NCI-H524 treated with DMSO at 0.1 percent for 48 hours (cell line): Measurements from ENCODE around the gene CANT1.
"Not testable (repeated sequence)": the region's sequence is repeated elsewhere in the genome, so short reads cannot be mapped to it uniquely, and the experiment has no call there.

Experiments
- DNase-seq: peaks from one replicate; lab custom pipeline; 2025; lab: John Stamatoyannopoulos, UW

Gene CANT1

DNA sequence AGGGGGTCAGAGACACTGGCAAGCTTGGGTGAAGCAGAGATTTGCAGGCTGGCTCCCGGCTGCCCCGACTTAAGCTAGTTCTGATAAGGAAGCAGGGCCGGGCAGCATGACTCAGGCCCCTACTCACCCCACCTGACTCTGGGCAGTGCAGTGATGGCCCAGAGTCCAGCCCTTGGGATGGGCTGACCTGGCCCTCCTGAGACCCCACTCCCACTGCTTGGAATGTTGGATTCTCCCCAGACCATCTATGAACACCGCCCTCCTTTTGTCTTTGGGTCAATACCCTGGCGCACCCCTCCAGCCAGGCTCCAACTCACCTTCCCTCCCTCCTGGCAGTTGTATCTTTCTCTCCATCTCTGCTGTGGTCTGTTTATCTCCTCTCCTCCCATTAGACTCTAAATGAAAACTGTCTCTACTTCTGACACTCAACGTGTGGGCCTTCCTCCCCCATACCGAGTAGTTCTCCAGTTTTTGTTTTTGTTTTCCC, 50.9 kb downstream of the CANT1 start:
- no peak for DNase-seq

DNA sequence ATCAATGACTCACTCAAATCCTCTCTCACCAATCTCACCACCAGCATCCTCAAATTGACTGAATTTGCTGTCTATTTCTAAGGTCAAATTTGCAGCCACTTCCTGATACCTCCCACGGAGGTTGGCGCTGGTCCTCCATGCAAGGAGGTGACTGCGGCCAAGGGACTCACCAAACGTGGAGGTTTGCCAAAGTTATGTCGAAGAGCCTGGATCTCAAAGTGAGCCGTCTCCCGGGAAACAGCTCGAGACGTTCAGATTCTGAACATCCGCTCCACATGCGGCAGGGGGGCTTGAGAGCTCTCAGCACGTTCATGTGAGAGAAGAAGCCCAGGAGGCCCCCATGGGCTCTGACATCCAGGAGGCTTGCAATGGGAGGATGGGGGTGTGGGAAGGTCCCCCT, 52.4 kb downstream of the CANT1 start:
- no peak for DNase-seq

DNA sequence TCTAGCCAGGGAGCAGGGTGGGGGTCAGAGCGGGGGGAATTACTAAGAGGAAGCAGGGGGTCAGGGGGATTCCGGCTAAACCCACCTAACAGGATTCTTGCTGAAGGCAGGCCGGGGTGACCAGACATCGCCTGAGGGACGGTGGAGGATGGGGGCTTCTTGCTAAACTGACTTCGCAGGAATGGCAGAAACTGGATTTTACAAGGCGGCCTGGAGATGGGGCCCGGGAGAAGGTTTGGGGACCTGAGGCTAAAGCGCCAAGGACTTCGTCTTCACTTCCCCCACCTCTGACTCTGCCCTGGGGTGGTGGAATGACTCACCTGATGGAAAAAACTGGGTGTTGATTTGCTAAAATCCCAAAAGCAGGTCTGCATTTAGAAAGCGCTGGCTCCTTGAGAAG, 53.3 kb downstream of the CANT1 start:
- DNase-seq: no peak

DNA sequence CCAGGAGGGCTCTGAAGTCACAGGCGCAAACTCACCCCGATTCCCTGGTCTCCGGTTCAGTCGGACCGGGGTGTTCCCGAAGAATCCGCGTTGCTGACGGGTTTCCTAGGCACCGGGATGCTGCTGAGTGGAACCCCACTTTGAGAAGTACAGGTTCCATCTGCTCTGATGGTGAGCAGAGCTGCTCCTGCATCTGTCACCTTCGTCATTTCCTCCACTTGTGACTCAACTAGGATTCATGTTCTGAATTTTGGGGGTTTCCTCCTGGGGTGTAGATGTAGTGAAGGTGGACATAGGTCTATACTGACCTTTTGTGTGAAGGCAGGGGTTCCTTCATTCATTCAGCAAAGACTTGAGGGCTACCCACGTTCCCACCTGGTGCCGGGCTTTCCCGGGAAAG, 54.9 kb downstream of the CANT1 start:
- DNase-seq: no peak

DNA sequence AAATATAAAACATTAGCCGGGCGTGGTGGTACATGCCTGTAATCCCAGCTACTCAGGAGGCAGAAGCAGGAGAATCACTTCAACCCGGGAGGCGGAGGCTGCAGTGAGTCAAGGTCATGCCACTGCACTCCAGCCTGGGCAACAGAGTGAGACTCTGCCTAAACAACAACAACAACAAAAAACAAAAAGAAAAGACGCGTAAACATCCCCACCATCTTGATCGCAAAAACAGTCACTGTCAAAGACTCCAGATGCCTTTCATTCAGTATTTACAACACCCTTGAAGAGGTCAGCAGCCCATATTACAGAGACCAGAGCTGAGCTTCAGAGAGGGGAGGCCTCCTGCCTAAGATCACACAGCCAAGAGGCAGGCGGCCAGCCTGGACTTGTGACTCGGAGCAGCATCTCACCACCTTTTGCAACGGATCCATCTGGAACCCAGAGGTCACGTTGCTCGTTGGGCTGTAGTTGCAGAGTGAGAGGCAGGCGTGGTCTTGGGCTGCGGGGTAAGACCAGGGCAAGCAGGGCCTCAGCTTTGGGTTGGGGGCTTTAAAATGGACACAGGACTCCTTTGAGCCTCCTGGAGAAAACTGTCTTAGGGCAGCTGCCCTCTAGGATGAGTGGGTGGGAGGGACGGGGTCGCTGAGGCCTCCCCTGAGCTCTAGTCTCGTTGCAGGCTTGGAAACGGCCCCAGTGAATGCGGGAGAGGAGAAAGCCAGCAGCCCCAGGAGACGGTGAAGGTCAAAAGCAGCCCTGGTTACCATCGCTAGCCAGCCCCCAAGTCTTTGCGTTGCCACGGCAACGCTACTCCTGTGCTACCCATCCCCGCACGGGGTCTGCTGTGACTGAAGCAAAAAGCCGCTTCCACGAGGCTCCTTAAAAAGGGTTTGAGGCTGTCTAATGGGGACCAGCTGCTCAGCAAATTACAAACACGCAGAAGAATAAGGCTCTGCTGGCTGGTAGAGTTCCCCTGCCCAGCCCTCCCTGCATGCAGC, 55.9 kb downstream of the CANT1 start:
- DNase-seq: peak; percentile 88

DNA sequence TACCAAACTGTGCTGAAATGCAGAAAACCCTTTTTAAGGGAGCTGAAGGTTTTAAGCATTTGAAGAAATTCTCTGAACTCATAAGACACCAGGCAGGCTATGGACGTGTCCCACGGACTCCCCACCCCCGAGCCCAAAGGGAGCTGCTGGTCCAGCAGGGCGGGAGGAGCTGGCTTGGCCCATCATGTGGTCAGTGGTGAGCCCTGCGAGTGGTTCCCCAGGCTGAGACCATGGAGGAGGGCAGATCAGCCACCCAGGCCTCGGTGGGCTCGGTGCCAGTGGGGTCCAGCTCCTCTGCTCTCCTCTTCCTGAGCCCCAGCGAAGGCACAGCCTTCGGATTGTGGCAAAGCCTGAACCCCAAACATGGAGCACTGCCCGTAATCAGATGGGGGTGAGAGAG, 56.9 kb downstream of the CANT1 start:
- DNase-seq: no peak

DNA sequence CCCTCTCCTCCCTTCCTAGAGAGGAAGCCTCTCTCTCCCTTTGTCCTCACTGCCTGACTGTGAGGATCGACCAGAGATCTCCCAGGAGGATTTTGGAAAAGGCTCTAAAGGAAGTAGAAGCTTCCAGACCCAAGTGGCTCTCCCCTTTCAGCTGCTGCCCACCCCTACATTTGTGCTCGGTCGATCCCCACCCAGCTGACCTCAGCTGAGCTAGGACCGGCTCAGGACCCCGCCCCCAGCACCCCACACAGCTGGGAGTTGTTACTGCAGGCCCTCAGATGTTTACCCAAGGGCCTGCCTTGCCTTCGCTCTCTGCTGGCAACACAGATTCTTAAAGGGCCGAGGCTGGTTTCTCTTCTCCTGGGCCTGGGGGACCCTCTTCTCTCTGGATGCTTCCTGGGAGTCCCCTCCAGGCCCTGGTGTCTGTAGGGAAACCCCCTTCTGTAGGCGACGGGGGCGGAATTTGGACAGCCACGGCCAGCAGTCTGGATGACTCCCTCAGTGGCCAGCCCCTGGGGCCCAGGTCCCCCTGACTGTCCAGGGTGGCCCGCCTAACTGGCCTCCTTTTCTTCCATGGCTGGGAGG, 57.5 kb downstream of the CANT1 start:
- no peak for DNase-seq

DNA sequence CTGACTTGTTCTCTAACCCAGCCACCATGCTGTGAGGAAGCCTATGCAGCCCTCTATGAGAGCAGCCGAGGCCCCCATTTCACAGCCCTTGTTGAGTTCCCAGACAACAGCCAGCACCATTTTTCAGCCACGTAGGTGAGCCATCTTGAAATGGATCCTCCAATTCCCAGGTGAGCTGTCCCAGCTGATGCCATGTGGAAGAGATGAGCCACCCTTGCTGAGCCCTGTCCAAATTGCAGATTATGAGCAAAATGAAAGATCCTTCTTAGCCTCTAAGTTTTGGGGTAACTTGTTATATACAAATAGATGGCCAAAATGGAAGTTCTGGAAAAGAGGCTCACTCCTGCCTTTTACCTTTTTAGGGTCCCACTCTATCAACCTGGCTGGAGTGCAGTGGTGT, 58.7 kb downstream of the CANT1 start:
- DNase-seq: no peak

DNA sequence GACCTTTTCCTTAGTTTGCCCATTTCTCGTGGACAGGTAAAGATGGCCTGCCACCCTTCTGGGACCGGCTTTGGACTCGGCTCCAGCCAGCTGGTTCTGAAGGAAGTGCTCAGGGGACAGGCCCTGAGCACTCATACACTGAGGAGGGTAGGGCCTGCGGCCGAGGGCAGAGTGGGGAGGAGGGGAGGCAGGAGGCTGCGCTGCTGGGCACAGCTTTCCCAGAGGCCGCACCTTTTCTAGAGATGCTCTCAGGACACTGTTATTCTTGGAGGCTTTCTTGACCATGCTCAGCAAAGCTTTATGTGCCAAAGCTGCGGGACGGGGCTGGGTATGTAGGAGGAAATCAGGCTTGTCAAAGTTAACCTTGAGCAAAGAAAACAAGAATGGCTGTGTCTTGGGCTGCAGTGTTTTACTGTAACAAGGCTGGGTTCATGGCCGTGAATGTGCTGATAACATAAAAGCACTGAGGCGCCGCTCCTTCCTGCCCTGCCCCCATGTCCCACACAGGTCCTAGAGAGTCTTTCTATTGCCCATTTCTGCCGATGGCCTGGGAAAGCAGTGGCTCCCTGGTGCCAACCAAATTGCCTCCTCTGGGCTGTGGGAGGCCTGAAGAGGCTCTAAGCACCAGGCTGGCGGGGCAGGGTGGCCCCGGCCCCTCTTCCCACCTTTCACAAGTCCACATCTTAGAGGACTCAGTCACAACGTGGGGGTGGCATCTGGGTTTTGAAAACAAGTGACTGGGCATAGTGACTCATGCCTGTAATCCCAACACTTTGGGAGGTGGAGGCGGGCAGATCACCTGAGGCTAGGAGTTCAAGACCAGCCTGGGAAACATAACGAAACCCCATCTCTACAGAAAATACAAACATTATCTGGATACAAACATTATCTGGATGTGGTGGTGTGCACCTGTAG, 62.1 kb downstream of the CANT1 start:
- no peak for DNase-seq

DNA sequence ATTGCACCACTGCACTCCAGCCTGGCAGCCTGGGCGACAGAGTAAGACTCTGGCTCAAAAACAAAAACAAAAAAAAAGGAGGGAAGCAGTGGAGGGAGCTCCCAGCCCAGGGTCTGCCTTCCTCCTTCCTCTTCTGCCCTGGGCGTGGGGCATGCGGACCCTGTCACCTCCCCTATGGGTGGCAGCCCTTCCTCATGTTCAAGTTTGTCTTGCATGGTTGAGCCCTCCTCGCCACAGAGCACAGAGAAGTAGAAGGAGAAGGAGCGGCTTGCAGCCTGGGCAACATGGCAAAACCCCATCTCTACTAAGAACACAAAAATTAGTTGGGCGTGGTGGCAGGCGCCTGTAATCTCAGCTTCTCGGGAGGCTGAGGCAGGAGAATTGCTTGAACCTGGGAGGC, 62.9 kb downstream of the CANT1 start:
- no peak for DNase-seq

DNA sequence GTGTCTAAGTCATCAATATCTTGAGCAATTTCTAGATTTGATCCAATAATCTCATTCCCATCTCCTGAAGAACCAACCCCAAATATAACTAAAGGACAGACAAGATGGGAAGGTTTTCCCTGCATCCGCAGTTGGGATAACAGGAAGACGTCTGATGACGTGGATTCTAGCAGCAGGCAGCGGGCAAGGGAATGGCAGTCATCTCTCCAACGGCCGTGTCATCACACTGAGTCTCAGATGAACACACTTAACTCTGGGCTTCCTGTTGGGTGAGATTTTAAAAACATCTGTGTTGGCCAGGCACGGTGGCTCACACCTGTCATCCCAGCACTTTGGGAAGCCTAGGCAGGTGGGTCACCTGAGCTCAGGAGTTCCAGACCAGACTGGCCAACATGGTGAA, 63.4 kb downstream of the CANT1 start:
- DNase-seq: no peak

DNA sequence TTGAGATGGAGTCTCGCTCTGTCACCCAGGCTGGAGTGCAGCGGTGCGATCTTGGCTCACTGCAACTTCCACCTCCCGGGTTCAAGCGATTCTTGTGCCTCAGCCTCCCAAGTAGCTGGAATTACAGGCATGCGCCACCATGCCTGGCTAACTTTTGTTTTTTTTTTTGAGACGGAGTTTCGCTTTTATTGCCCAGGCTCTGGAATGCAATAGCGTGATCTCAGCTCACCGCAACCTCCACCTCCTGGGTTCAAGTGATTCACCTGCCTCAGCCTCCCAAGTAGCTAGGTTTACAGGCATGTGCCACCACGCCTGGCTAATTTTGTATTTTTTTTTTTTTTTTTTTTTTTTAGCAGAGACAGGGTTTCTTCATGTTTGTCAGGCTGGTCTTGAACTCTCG, 64.1 kb downstream of the CANT1 start:
- not testable (repeated sequence) for DNase-seq

DNA sequence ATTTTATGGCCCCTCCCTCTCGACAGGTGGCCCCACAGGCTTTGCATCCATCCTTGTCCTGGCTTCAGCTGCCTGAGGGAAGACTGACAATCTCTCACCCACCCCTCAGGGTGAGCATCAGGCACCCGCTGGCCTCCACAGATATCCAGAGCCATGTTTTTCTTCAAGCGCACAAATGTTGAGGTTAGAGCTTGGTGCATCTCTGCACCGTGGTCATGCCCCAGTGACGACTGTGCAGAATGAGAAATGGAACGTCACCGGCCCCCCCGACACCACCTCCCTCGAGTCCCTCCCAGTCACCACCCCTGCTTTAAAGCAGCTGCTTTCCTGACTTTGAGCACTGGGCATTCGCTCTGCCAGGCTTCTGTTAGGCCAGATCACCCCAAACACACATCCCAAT, 64.6 kb downstream of the CANT1 start:
- DNase-seq: no peak

DNA sequence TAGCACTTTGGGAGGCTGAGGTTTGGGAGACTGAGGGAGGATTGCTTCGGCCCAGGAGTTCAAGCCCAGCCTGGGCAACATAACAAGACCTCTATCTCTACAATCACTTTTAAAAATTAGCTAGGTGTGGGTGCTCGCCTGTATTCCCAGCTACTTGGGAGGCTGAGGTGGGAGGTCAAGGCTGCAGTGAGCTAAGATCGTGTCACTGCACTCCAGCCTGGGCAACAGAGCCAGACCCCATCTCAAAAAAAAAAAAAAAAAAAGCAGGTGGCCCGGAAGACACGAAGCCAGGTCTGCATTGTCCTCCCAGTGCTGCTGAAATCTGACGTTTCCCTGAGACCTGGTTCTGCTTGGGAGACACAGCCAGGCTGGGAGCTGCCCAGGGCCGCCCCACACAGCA, 65.5 kb downstream of the CANT1 start:
- DNase-seq: no peak
